WTC11 (cell line): Measurements from ENCODE around the gene BCL11A. TPM values are rescaled to one million over a fixed set of nuclear protein-coding genes. Genes with fewer than 3 reads are reported as not detected.
A peak's percentile ranks its signal among the peaks of the same experiment; 100 is the strongest.

ENCODE experiments used
- ATAC-seq: fragments of 200-7000 bp; cut with Tn5 transposase; 2 replicates; pipeline ENCODE4 v1.10.0; 2021; ENCODE audit warnings: mild to moderate bottlenecking, moderate library complexity
- CTCF ChIA-PET: fragments of 300-600 bp; sonication (Branson Sonifier 250); formaldehyde crosslinking; loops from one replicate; lab custom pipeline; 2021; ENCODE audit warnings: antibody characterized with exemption; lab: Charles Lee
- POLR2A ChIA-PET: fragments of 350-600 bp; sonication (Branson Sonifier 250); formaldehyde crosslinking; loops from one replicate; lab custom pipeline; 2021; ENCODE audit warnings: antibody characterized with exemption; lab: Charles Lee
- DNase-seq: peaks from one replicate; pipeline ENCODE4 v3.0.0; 2021; ENCODE audit warnings: low spot score
- H3K27ac Mint-ChIP-seq: 2 replicates; pipeline ENCODE4 v1.8.0; 2021; ENCODE audit warnings: mixed read lengths
- H3K27me3 Mint-ChIP-seq: 2 replicates; pipeline ENCODE4 v1.8.0; 2021; ENCODE audit warnings: low read depth, mild to moderate bottlenecking, moderate library complexity, mixed read lengths
- H3K36me3 Mint-ChIP-seq: 2 replicates; pipeline ENCODE4 v1.8.0; 2021; ENCODE audit warnings: mixed read lengths
- H3K4me1 Mint-ChIP-seq: 2 replicates; pipeline ENCODE4 v1.8.0; 2022; ENCODE audit warnings: mixed read lengths
- H3K4me3 Mint-ChIP-seq: 2 replicates; pipeline ENCODE4 v1.8.0; 2021; ENCODE audit warnings: mild to moderate bottlenecking, moderate library complexity, mixed read lengths
- H3K9me3 Mint-ChIP-seq: 2 replicates; pipeline ENCODE4 v1.8.0; 2021; ENCODE audit warnings: mixed read lengths
- FOXK1 ChIP-seq: sonication (generic); formaldehyde crosslinking; IDR thresholded peaks from 2 replicates; pipeline ENCODE4 v1.8.0; 2022; ENCODE audit warnings: mild to moderate bottlenecking, moderate library complexity, missing genetic modification reagents
- FOXP1 ChIP-seq: sonication (generic); formaldehyde crosslinking; IDR thresholded peaks from 2 replicates; pipeline ENCODE4 v1.8.0; 2022; ENCODE audit warnings: missing genetic modification reagents, mild to moderate bottlenecking, moderate library complexity, borderline replicate concordance
- GTF2I ChIP-seq: fragments of 250-450 bp; sonication (Bioruptor Pico); conservative IDR thresholded peaks from 2 replicates; pipeline ENCODE4 v1.4.0; 2021; ENCODE audit warnings: mild to moderate bottlenecking
- JAZF1 ChIP-seq: fragments of 250-450 bp; sonication (Bioruptor Pico); IDR thresholded peaks from 2 replicates; pipeline ENCODE4 v1.9.0; 2021; ENCODE audit warnings: moderate library complexity, mild to moderate bottlenecking, inconsistent platforms
- MYBL2 ChIP-seq: sonication (generic); formaldehyde crosslinking; IDR thresholded peaks from 2 replicates; pipeline ENCODE4 v1.8.1; 2023; ENCODE audit warnings: mild to moderate bottlenecking, moderate library complexity, missing genetic modification reagents
- TCF7 ChIP-seq: sonication (generic); formaldehyde crosslinking; IDR thresholded peaks from 2 replicates; pipeline ENCODE4 v1.8.0; 2022; ENCODE audit warnings: mild to moderate bottlenecking, low read depth, missing genetic modification reagents, moderate library complexity
- ZNF263 ChIP-seq: sonication (generic); formaldehyde crosslinking; IDR thresholded peaks from 2 replicates; pipeline ENCODE4 v1.8.1; 2022; ENCODE audit warnings: low read depth, mild to moderate bottlenecking, moderate library complexity, missing genetic modification reagents
- ZNF423 ChIP-seq: fragments of 250-450 bp; sonication (Bioruptor Pico); IDR thresholded peaks from 2 replicates; pipeline ENCODE4 v2.1.2; 2022; ENCODE audit warnings: mild to moderate bottlenecking, moderate library complexity
- ZNF671 ChIP-seq: fragments of 250-450 bp; sonication (Bioruptor Pico); IDR thresholded peaks from 2 replicates; pipeline ENCODE4 v1.8.0; 2021; ENCODE audit warnings: mild to moderate bottlenecking
- total RNA-seq: library from RNA; stranded (reverse); gene quantifications from 3 replicates; pipeline ENCODE4 v1.2.3, GENCODE V29; 2021
- TF ChIP-seq, protein P1 (sequence below): sonication (generic); formaldehyde crosslinking; IDR thresholded peaks from 2 replicates; pipeline ENCODE4 v1.8.0; 2022; ENCODE audit warnings: mild to moderate bottlenecking, missing genetic modification reagents
- TF ChIP-seq, protein P2 (sequence below): sonication (generic); formaldehyde crosslinking; IDR thresholded peaks from 2 replicates; pipeline ENCODE4 v1.8.1; 2023; ENCODE audit warnings: mild to moderate bottlenecking, missing genetic modification reagents
- TF ChIP-seq, protein P3 (sequence below): sonication (generic); formaldehyde crosslinking; IDR thresholded peaks from 2 replicates; pipeline ENCODE4 v1.8.1; 2023; ENCODE audit warnings: mild to moderate bottlenecking, missing genetic modification reagents, moderate library complexity
- TF ChIP-seq, protein P4 (sequence below): sonication (generic); formaldehyde crosslinking; IDR thresholded peaks from 2 replicates; pipeline ENCODE4 v1.8.0; 2022; ENCODE audit warnings: mild to moderate bottlenecking, missing genetic modification reagents
- TF ChIP-seq, protein P5 (sequence below): sonication (generic); formaldehyde crosslinking; IDR thresholded peaks from 2 replicates; pipeline ENCODE4 v1.8.1; 2023; ENCODE audit warnings: mild to moderate bottlenecking, missing genetic modification reagents

Gene BCL11A
- total RNA-seq, 1 experiment from 2014 or later: 53.2 TPM

DNA sequence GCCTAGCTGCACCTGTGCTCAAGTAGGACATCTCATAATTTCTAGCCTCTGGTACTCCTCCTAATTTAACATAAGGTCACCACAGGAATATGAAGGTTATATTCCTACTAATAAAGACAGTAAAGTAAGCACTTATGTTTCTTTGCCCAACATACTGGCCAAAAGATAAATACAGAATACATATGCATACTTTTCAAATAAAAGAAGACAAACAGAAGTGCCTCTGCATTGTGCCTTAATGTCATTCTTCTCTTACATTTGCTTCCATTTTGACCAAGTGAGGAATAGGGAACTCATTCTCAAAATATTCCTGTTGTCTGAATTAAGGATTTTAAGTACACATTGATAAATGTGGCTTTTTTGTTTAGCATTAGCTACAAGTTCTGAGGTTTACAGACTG lies 5.6 kb downstream of the BCL11A start (continued):
- TF ChIP-seq, protein P1, sequence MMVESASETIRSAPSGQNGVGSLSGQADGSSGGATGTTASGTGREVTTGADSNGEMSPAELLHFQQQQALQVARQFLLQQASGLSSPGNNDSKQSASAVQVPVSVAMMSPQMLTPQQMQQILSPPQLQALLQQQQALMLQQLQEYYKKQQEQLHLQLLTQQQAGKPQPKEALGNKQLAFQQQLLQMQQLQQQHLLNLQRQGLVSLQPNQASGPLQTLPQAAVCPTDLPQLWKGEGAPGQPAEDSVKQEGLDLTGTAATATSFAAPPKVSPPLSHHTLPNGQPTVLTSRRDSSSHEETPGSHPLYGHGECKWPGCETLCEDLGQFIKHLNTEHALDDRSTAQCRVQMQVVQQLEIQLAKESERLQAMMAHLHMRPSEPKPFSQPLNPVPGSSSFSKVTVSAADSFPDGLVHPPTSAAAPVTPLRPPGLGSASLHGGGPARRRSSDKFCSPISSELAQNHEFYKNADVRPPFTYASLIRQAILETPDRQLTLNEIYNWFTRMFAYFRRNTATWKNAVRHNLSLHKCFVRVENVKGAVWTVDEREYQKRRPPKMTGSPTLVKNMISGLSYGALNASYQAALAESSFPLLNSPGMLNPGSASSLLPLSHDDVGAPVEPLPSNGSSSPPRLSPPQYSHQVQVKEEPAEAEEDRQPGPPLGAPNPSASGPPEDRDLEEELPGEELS (CRISPR knock-in tag): no peak
- TF ChIP-seq ZNF263 (no peak), ZNF671 (no peak), JAZF1 (CRISPR knock-in tag) (no peak), FOXK1 (CRISPR knock-in tag) (no peak), ZNF423 (CRISPR knock-in tag) (no peak)

DNA sequence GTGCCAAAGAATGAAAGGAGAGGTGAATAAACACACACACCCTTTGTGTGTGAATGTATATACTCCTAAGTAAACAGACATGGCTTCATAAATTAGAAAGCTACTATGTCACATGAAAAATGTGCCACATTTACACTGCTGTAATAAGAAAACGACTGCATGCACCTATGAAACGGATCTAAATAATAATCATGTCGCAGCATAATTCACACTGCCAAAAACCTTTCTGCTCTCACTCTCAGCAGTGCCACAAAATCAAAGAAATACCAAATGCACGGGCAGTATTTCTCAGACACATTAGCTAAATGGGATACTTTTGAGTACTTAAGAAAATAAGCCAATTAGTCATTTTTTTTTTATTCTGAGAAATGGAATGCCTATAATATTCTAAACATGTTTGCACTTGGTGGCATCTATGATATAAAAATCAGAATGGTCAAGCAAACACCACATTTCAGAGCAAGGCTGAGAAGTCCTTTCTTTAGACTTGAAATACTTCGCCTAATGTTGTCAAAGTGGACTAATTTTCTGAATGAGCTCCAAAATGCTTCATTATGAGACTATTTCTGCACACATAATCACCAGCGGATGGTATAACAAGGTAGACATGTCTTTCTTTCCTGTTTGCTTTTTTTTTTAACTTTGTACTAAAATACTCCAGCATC lies 6.6 kb downstream of the BCL11A start:
- Mint-ChIP-seq H3K9me3 (no peaks in the 10 kb centered on the region), H3K27me3 (no peaks in the 10 kb centered on the region), H3K36me3 (peaks cover 35% of the 10 kb centered on the region), H3K27ac (no peak overlapping the region; the same call in 1 of the 2 replicates), H3K4me3 (no peak overlapping the region), H3K4me1 (peaks cover 61% of the 10 kb centered on the region)
- CTCF ChIA-PET: interaction anchor here (0.7 to 1.0 kb wide), 2 partner anchors 106 to 108 kb away, joined by 3 read pairs; no protein-coding TSS in a partner anchor
- ATAC-seq (no peak), DNase-seq (no peak)
- TF ChIP-seq, protein P2, sequence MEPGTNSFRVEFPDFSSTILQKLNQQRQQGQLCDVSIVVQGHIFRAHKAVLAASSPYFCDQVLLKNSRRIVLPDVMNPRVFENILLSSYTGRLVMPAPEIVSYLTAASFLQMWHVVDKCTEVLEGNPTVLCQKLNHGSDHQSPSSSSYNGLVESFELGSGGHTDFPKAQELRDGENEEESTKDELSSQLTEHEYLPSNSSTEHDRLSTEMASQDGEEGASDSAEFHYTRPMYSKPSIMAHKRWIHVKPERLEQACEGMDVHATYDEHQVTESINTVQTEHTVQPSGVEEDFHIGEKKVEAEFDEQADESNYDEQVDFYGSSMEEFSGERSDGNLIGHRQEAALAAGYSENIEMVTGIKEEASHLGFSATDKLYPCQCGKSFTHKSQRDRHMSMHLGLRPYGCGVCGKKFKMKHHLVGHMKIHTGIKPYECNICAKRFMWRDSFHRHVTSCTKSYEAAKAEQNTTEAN (CRISPR knock-in tag): no peak
- TF ChIP-seq, protein P3, sequence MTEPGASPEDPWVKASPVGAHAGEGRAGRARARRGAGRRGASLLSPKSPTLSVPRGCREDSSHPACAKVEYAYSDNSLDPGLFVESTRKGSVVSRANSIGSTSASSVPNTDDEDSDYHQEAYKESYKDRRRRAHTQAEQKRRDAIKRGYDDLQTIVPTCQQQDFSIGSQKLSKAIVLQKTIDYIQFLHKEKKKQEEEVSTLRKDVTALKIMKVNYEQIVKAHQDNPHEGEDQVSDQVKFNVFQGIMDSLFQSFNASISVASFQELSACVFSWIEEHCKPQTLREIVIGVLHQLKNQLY (CRISPR knock-in tag): no peak
- TF ChIP-seq, protein P4, sequence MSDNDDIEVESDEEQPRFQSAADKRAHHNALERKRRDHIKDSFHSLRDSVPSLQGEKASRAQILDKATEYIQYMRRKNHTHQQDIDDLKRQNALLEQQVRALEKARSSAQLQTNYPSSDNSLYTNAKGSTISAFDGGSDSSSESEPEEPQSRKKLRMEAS (CRISPR knock-in tag): no peak
- POLR2A ChIA-PET: no interaction called here

DNA sequence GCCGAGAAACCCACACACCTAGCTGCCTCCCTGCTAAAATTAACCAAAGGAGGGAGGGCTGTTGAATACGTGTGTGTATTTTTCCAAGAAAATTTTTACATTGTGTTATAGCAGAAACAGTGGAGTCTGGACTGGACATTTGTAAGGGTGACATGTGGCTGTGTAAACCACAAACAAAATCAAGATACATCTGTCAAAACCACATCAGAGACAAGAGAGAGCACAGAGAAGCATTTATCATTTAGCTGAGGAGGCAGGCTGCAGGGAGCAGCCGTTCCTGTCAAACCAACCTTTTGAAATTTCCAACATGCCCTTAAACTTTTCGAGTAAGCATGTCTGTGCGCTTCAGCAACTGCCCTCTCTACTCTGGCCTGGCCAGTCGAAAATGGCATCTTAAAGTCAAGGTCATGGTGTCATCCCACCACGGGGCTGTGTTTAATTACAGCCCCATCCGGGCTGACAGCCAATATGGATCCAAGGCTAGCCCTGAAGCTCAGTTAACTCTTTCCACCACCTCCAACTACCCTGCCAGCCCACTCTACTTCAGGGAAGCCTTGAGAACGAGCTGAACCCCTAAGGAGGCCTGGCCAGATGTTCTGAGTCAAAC lies 8.4 kb downstream of the BCL11A start:
- Mint-ChIP-seq H3K9me3 (no peaks in the 10 kb centered on the region), H3K27ac (peak overlapping the region; percentile 52), H3K36me3 (peaks cover 35% of the 10 kb centered on the region), H3K4me1 (peaks cover 76% of the 10 kb centered on the region), H3K27me3 (no peaks in the 10 kb centered on the region), H3K4me3 (no peak overlapping the region)
- no peak for DNase-seq
- ChIA-PET POLR2A (no interaction called here), CTCF (interaction anchor here (1.6 kb wide), 1 partner anchor 11 kb away, joined by 4 read pairs; no protein-coding TSS in a partner anchor)
- TF ChIP-seq, protein P5, sequence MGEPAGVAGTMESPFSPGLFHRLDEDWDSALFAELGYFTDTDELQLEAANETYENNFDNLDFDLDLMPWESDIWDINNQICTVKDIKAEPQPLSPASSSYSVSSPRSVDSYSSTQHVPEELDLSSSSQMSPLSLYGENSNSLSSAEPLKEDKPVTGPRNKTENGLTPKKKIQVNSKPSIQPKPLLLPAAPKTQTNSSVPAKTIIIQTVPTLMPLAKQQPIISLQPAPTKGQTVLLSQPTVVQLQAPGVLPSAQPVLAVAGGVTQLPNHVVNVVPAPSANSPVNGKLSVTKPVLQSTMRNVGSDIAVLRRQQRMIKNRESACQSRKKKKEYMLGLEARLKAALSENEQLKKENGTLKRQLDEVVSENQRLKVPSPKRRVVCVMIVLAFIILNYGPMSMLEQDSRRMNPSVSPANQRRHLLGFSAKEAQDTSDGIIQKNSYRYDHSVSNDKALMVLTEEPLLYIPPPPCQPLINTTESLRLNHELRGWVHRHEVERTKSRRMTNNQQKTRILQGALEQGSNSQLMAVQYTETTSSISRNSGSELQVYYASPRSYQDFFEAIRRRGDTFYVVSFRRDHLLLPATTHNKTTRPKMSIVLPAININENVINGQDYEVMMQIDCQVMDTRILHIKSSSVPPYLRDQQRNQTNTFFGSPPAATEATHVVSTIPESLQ (CRISPR knock-in tag): no peak
- no peak for TF ChIP-seq TCF7 (CRISPR knock-in tag)
- no peak for TF ChIP-seq FOXP1 (CRISPR knock-in tag)
- TF ChIP-seq, protein P1 (CRISPR knock-in tag): no peak
- no peak for TF ChIP-seq GTF2I (CRISPR knock-in tag)
- TF ChIP-seq MYBL2 (CRISPR knock-in tag): no peak
- TF ChIP-seq, protein P3 (CRISPR knock-in tag): no peak
- no peak for ATAC-seq
